ENCODE results near the gene PAPPA2. TPM values are rescaled to one million over a fixed set of nuclear protein-coding genes. Genes with fewer than 3 reads are reported as not detected.
A peak's percentile ranks its signal among the peaks of the same experiment; 100 is the strongest.
"Not testable (repeated sequence)": the region's sequence is repeated elsewhere in the genome, so short reads cannot be mapped to it uniquely, and the experiment has no call there.

Gene PAPPA2
- polyA plus RNA-seq, 4 donors: 2.2 to 77.1 (median 53.6) TPM

DNA sequence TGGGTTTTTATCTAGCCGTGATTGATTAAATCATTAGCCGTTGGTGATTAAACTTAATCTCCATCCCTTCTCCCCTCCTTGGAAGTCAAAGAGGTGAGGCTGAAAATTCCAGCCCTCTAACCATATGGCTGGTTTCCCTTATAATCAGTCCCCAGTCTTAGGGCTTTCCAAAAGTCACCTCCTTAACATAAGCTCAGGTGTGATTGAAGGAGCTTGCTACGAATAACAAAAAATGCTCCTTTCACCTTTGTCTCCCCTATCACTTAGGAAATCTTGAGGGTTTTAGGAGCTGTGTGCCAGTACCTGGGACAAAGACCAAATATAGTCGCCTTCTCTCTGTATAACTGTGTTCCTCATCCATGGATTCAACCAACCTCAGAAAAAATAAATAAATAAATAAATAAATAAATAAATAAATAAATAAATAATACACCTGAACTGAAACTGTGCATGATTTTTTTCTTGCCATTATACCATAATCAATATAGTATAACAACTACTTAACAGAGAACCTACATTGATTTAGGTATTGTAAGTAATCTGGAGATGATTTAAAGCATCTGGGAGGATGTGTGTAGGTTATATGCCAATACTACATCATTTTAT, 82.2 kb downstream of the PAPPA2 start:
- DNase-seq (ENCODE audit: low read depth in 4 of 4, low spot score in 3 of 4): no peak

DNA sequence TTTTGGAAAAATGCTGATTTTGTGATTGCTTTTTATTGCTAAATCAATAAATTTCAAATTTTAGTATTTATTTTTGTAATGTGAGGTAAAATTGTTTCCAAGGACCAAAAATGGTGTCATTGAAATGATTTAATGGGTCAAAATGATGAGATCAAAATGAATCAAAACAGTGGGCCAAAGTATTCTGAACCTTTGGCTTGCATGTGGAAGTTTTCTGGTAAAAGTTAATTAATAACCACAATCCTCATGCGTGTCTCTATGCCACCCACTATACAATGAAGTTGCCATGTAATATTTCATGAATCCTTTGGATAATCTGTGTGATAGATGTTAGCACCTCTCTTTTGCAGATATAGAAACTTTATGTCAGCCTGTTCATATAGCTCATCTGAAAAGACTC, 83.8 kb downstream of the PAPPA2 start:
- DNase-seq (ENCODE audit: low read depth in 4 of 4, low spot score in 3 of 4): no peak

DNA sequence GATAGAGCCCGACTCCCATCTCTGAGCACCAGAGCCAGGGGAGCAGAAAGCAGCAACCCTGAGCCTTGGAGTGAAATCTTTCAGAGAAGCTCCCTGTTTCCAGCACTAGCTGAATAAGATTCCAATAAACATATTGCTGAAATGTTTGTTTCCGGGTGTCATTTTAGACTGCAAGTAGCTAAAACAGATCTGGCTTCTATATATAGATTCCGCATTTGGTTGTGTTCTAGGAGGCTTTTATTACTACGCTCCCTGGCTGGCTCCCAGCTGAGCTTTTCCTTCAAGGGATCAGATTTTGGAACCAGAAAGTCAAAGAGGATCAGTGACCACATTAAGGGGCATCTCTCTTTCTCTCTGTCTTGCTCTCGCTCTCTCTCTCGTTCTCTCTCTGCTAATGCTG, 88.2 kb downstream of the PAPPA2 start:
- DNase-seq (ENCODE audit: low read depth in 4 of 4, low spot score in 3 of 4): no peak

GRCh38 chr1:176552217-176552991, 89.4 kb downstream of the PAPPA2 start:
- DNase-seq (ENCODE audit: low read depth in 4 of 4, low spot score in 3 of 4): no peak

GRCh38 chr1:176552999-176553398, 90.0 kb downstream of the PAPPA2 start:
- no peak for DNase-seq (ENCODE audit: low read depth in 4 of 4, low spot score in 3 of 4)

- no peak for DNase-seq (ENCODE audit: low read depth in 4 of 4, low spot score in 3 of 4)
Measured at GRCh38 chr1:176556288-176556687, 93.3 kb downstream of the PAPPA2 start.

GRCh38 chr1:176557543-176558258, 94.7 kb downstream of the PAPPA2 start:
- no peak for DNase-seq (ENCODE audit: low read depth in 4 of 4, low spot score in 3 of 4)

- no peak for DNase-seq (ENCODE audit: low read depth in 4 of 4, low spot score in 3 of 4)
Measured at GRCh38 chr1:176558561-176558960, 95.6 kb downstream of the PAPPA2 start.

GRCh38 chr1:176559474-176559873, 96.5 kb downstream of the PAPPA2 start:
- no peak for DNase-seq (ENCODE audit: low read depth in 4 of 4, low spot score in 3 of 4)

DNA sequence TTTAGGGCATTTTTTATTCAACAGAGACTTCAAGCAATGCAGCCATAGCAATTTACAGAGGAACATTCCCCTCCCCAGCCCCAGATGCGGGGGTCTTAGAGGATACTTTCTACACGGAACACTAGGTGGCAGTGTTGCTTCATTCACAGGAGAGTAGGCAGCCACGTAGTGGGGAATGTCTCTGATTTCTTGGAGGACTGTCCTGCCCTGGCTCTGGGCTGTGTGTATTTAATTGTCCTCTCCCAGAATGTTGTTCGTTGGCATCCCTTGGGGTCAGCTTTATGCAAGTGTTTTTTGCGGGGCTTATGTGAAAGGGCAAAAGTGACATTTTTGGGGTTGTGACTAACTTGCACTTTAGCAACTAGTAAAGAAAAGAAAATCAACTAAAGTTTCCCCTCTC, 96.9 kb downstream of the PAPPA2 start:
- DNase-seq (ENCODE audit: low read depth in 4 of 4, low spot score in 3 of 4): peak; percentile 54 to 75 (median 61)

GRCh38 chr1:176560681-176561080, 97.7 kb downstream of the PAPPA2 start:
- no peak for DNase-seq (ENCODE audit: low read depth in 4 of 4, low spot score in 3 of 4)

GRCh38 chr1:176561761-176562160, 98.8 kb downstream of the PAPPA2 start:
- DNase-seq (ENCODE audit: low read depth in 4 of 4, low spot score in 3 of 4): not testable (repeated sequence)

DNA sequence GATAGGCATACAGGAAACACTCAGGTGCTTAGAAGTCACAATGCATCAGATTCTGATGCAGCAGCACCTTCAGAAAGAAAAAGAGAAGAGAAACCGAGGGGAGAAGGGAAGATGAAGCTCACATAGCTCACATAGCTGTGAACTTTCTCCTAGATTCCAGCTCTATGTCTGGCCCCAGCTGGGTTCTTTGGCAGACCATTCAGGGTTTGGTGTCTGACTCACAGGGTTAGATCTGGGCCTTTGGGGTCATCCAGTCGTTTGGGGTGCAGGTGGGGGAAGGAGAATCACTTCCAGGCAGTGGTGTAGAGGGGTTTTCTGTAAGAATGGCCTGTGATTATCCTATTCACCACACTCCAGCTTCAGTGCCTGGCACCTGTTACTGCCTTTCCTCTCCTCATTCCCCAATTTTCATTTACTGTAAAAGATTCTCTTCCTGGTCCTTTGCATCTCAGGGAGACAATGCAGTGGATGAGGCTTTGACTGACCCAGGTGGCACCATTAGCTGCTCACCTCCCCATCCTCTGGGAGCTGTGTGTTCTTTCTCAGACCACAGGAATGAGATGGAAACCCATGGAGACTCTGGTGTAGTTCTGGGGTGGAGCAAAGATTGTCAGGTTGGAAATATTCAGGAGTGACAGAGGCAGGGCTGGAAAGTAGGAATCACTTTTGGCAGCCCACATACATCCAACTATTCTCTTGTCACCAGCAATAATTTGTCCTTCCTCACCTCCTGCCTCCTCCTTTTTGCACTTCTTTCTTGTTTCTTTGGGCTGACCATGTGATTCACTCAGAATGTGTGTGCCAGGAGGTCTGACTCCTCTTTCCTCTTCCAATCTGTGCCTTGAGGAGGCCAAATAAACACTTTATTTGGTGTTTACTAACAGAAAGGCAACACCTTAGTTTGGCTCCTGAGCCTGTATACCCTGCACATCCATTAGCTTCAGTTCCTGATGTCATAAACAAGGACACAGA, 103.3 kb downstream of the PAPPA2 start:
- DNase-seq (ENCODE audit: low read depth in 4 of 4, low spot score in 3 of 4): no peak

GRCh38 chr1:176567190-176567794, 104.3 kb downstream of the PAPPA2 start:
- DNase-seq (ENCODE audit: low read depth in 4 of 4, low spot score in 3 of 4): no peak

DNA sequence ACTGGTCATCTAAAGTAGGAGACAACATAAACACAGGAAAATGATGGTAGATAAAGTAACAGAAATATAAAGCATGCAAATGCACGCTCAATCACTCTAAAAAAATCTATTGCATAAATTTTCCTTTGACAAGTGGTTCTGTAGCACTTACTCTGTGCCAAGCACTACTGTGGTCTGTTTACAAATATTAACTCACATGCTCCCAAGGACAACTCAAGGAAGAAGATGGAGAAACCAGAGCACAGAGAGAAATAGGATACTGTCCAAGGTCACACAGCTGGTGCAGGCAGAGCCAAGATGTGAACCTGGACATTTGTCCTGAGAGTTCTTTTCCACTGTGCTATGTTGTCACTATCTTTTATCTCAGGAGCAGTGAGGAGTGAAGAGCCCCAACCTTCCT, 105.2 kb downstream of the PAPPA2 start:
- DNase-seq (ENCODE audit: low read depth in 4 of 4, low spot score in 3 of 4): no peak

DNA sequence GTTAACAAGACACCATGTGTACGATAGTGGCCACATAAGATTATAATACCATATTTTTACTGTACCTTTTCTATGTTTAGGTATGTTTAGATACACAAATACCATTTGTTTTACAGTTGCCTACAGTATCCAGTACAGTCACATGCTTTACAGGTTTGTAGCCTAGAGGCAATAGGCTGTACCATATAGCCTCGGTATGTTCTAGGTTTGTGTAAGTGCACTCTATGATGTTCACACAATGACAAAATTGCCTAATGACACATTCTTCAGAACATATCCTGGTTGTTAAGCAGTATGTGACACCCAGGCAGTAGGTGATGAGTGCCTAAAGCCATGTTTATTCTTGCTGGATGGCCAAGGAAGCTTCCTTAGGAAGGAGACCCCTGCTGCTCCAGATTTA, 111.8 kb downstream of the PAPPA2 start:
- DNase-seq (ENCODE audit: low read depth in 4 of 4, low spot score in 3 of 4): no peak

DNA sequence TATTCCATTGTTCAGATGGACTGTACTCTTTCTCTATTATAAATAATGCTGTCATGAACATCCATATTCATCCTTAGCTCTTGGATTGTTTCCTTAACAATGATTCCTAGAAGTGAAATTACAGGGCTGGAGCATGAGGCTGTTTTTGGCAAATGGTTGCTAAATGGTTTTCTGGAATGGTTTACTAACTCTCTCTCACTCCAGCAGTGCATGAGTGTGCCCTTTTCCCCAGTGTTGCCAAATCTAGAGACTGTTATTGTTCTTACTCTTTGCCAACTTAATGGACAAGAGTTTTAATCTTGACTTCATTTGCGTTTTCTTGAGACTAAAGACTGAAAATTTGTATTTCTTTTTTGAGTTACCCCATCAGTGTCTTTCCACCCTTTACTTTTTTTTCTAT, 113.0 kb downstream of the PAPPA2 start:
- no peak for DNase-seq (ENCODE audit: low read depth in 4 of 4, low spot score in 3 of 4)

- no peak for DNase-seq (ENCODE audit: low read depth in 4 of 4, low spot score in 3 of 4)
Measured at GRCh38 chr1:176576670-176577069, 113.7 kb downstream of the PAPPA2 start.

DNA sequence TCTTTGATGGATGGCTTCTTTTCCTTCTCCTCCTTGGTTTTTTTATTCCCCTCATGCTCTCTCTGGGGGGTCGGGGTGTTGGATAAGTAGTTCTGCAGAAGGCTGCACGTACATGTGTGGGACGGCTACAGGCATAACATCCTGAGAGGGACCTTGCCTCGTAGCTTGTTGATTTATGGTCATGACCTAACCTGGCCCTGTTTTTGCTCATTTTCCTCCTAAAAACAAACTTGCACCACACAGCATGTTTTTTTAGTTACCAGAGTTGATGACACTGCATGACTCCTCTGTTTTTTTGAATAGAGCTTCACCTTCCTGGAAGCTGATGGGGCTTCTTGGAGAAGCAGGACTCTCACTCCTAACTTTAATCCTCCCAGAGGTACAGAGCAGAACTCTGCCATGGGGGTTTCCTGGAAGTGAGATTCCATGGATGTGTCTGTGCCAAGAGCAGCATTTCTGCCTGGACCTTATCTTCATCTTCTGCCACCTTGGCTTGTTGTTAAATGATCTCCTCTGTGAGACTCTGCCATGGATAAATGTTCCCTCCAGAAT, 114.7 kb downstream of the PAPPA2 start:
- DNase-seq (ENCODE audit: low read depth in 4 of 4, low spot score in 3 of 4): no peak

- no peak for DNase-seq (ENCODE audit: low read depth in 4 of 4, low spot score in 3 of 4)
Measured at GRCh38 chr1:176579087-176579486, 116.1 kb downstream of the PAPPA2 start.
